HUES6 (cell line): ENCODE data around the gene ZNF474.
"Not testable (repeated sequence)": the region's sequence is repeated elsewhere in the genome, so short reads cannot be mapped to it uniquely, and the experiment has no call there.

Source experiments
- H3K27ac ChIP-seq: 2 replicates; pipeline ENCODE4 v1.7.0; 2013; ENCODE audit warnings: low read depth, mild to moderate bottlenecking, low read length, inconsistent platforms
- H3K27me3 ChIP-seq: 2 replicates; pipeline ENCODE4 v1.6.1; 2013; ENCODE audit warnings: low read length; ENCODE audit not compliant: control insufficient read depth, insufficient read depth
- H3K36me3 ChIP-seq: 2 replicates; pipeline ENCODE4 v1.6.1; 2013; ENCODE audit warnings: low read length; ENCODE audit not compliant: control insufficient read depth, insufficient read depth
- H3K4me1 ChIP-seq: 2 replicates; pipeline ENCODE4 v1.6.1; 2013; ENCODE audit warnings: low read length; ENCODE audit not compliant: control insufficient read depth, insufficient read depth
- H3K4me3 ChIP-seq: 2 replicates; pipeline ENCODE4 v1.5.1; 2013; ENCODE audit warnings: low read depth, low read length
- H3K9ac ChIP-seq: one replicate; pipeline ENCODE4 v1.6.1; 2013; ENCODE audit warnings: mild to moderate bottlenecking, low read length
- H3K9me3 ChIP-seq: 2 replicates; pipeline ENCODE4 v1.6.1; 2013; ENCODE audit warnings: low read depth, low read length; ENCODE audit not compliant: control insufficient read depth, insufficient read depth

ZNF474 gene

GRCh38 chr5:122129306-122129705, at the start of gene ZNF474:
ZNF474 (plus strand) TSS chr5:122129546; CDS start chr5:122151991, 22,445 bp downstream.
- no peaks in the 10 kb centered on the region for H3K9me3 ChIP-seq
- H3K4me1 ChIP-seq, result peaks cover 4% of the 10 kb centered on the region
- no peak within 1 kb of the TSS for H3K4me3 ChIP-seq
- H3K36me3 ChIP-seq, result no peaks in the 10 kb centered on the region
- no peaks in the 10 kb centered on the region for H3K27me3 ChIP-seq
- no peak within 1 kb of the TSS for H3K27ac ChIP-seq
- H3K9ac ChIP-seq, result no peak within 1 kb of the TSS

- Histone ChIP-seq H3K4me3 (no peak overlapping the region), H3K9ac (no peak overlapping the region), H3K27me3 (peaks cover 39% of the 10 kb centered on the region), H3K4me1 (no peaks in the 10 kb centered on the region), H3K36me3 (no peaks in the 10 kb centered on the region), H3K9me3 (no peaks in the 10 kb centered on the region), H3K27ac (no peak overlapping the region)
These were observed 47.8 kb upstream of the ZNF474 start for GRCh38 chr5:122081541-122081940.

- Histone ChIP-seq H3K27me3 (peaks cover 19% of the 10 kb centered on the region), H3K36me3 (no peaks in the 10 kb centered on the region), H3K9ac (no peak overlapping the region), H3K4me1 (no peaks in the 10 kb centered on the region), H3K9me3 (no peaks in the 10 kb centered on the region), H3K4me3 (no peak overlapping the region), H3K27ac (no peak overlapping the region)
These were observed 45.8 kb upstream of the ZNF474 start for GRCh38 chr5:122083535-122083934.

- Histone ChIP-seq H3K4me1 (0 out of 2 replicates have a peak, but pooled peaks cover 5% of the 10 kb centered on the region), H3K36me3 (no peaks in the 10 kb centered on the region), H3K27ac (no peak overlapping the region), H3K9ac (no peak overlapping the region), H3K4me3 (no peak overlapping the region), H3K27me3 (peaks cover 4% of the 10 kb centered on the region; the same call in 1 of the 2 replicates), H3K9me3 (no peaks in the 10 kb centered on the region)
These were observed 44.3 kb upstream of the ZNF474 start for GRCh38 chr5:122085041-122085440.

GRCh38 chr5:122089096-122090013, 40.0 kb upstream of the ZNF474 start:
- H3K4me3 ChIP-seq, result no peak overlapping the region
- H3K27me3 ChIP-seq, result no peaks in the 10 kb centered on the region
- no peaks in the 10 kb centered on the region for H3K9me3 ChIP-seq
- no peak overlapping the region for H3K9ac ChIP-seq
- no peaks in the 10 kb centered on the region for H3K36me3 ChIP-seq
- H3K4me1 ChIP-seq, result 0 out of 2 replicates have a peak, but pooled peaks cover 7% of the 10 kb centered on the region
- no peak overlapping the region for H3K27ac ChIP-seq

- H3K4me1 ChIP-seq, result 0 out of 2 replicates have a peak, but pooled peaks cover 7% of the 10 kb centered on the region
These were observed 37.3 kb upstream of the ZNF474 start for GRCh38 chr5:122091936-122092600.

GRCh38 chr5:122093415-122094180, 35.7 kb upstream of the ZNF474 start:
- Histone ChIP-seq H3K9ac (no peak overlapping the region), H3K27ac (no peak overlapping the region), H3K36me3 (no peaks in the 10 kb centered on the region), H3K4me1 (0 out of 2 replicates have a peak, but pooled peaks cover 7% of the 10 kb centered on the region), H3K9me3 (no peaks in the 10 kb centered on the region), H3K27me3 (no peaks in the 10 kb centered on the region), H3K4me3 (no peak overlapping the region)

More at GRCh38 chr5:122091936-122092600, 37.3 kb upstream of the ZNF474 start:
- no peaks in the 10 kb centered on the region for H3K36me3 ChIP-seq
- no peaks in the 10 kb centered on the region for H3K9me3 ChIP-seq
- H3K27ac ChIP-seq, result no peak overlapping the region
- H3K4me3 ChIP-seq, result no peak overlapping the region
- H3K9ac ChIP-seq, result no peak overlapping the region
- H3K27me3 ChIP-seq, result no peaks in the 10 kb centered on the region

GRCh38 chr5:122094251-122094650, 35.1 kb upstream of the ZNF474 start:
- not testable (repeated sequence) for H3K9me3 ChIP-seq, H3K27me3 ChIP-seq, H3K36me3 ChIP-seq, H3K9ac ChIP-seq, H3K4me1 ChIP-seq, H3K27ac ChIP-seq, H3K4me3 ChIP-seq

- Histone ChIP-seq H3K9me3 (no peaks in the 10 kb centered on the region), H3K36me3 (no peaks in the 10 kb centered on the region), H3K4me3 (no peak overlapping the region), H3K4me1 (peaks cover 10% of the 10 kb centered on the region), H3K27me3 (no peaks in the 10 kb centered on the region), H3K9ac (no peak overlapping the region), H3K27ac (no peak overlapping the region)
These were observed 34.2 kb upstream of the ZNF474 start for GRCh38 chr5:122095158-122095557.

GRCh38 chr5:122097391-122097790, 32.0 kb upstream of the ZNF474 start:
- H3K4me3 ChIP-seq, result no peak overlapping the region
- no peaks in the 10 kb centered on the region for H3K27me3 ChIP-seq

More at GRCh38 chr5:122097391-122097790, 32.0 kb upstream of the ZNF474 start:
- no peaks in the 10 kb centered on the region for H3K36me3 ChIP-seq
- no peak overlapping the region for H3K27ac ChIP-seq
- H3K9ac ChIP-seq, result no peak overlapping the region
- no peaks in the 10 kb centered on the region for H3K9me3 ChIP-seq
- peaks cover 17% of the 10 kb centered on the region for H3K4me1 ChIP-seq
